Measurements from ENCODE around the gene ATP6AP1. TPM values are rescaled to one million over a fixed set of nuclear protein-coding genes. Genes with fewer than 3 reads are reported as not detected.

The ATP6AP1 gene
- total and polyA plus RNA-seq, 2 of the 13 experiments (the other 11 are each of a cell fraction or from before 2014, with no cell fraction given) = 56.7 to 110 TPM

- no peak for TF ChIP-seq ZBTB40 (IDR thresholded peaks at IDR 0.05)
- TF ChIP-seq ZBTB40 (CRISPR knock-in tag; IDR thresholded peaks at IDR 0.05) = no peak
- 0 out of 2 replicates have a peak, but pooled peaks have one; percentile 76 for TF ChIP-seq E2F1 (CRISPR knock-in tag; IDR thresholded peaks at IDR 0.05)
- no peak for TF ChIP-seq ZNF335 (CRISPR knock-in tag; IDR thresholded peaks at IDR 0.05)
- no peak for TF ChIP-seq ZFP37 (CRISPR knock-in tag; IDR thresholded peaks at IDR 0.05; ENCODE audit: borderline replicate concordance)
- TF ChIP-seq ZNF816 (CRISPR knock-in tag; IDR thresholded peaks at IDR 0.05; ENCODE audit: borderline replicate concordance) = no peak
- no peak for TF ChIP-seq ATM (IDR thresholded peaks at IDR 0.05; ENCODE audit: borderline replicate concordance)
- no peak for TF ChIP-seq ZNF557 (CRISPR knock-in tag; IDR thresholded peaks at IDR 0.05)
- TF ChIP-seq ZNF34 (CRISPR knock-in tag; IDR thresholded peaks at IDR 0.05; ENCODE audit: borderline replicate concordance) = no peak
- no peak for TF ChIP-seq HMGA1 (CRISPR knock-in tag; conservative IDR thresholded peaks at IDR 0.05)
- TF ChIP-seq CHD2 (IDR thresholded peaks at IDR 0.05; ENCODE audit: low read depth, low read length) = peak; percentile 95
- no peak for TF ChIP-seq JARID2 (CRISPR knock-in tag; IDR thresholded peaks at IDR 0.05; ENCODE audit: insufficient replicate concordance)
- TF ChIP-seq ZNF441 (CRISPR knock-in tag; IDR thresholded peaks at IDR 0.05; ENCODE audit: borderline replicate concordance) = no peak
- TF ChIP-seq ZNF354B (CRISPR knock-in tag; IDR thresholded peaks at IDR 0.05) = no peak
- TF ChIP-seq ZNF460 (CRISPR knock-in tag; IDR thresholded peaks at IDR 0.05; ENCODE audit: borderline replicate concordance) = no peak
- no peak for TF ChIP-seq ZNF780A (CRISPR knock-in tag; IDR thresholded peaks at IDR 0.05)
These were observed 49.5 kb upstream of the ATP6AP1 start, which contains the start of gene EMD (continued) for GRCh38 chrX:154378799-154379568.
